ENCODE measurements around the gene TAS1R2. TPM values are rescaled to one million over a fixed set of nuclear protein-coding genes. Genes with fewer than 3 reads are reported as not detected.
A peak's percentile ranks its signal among the peaks of the same experiment; 100 is the strongest.

The TAS1R2 gene
- total and polyA plus RNA-seq, 4 donors: not detected

DNA sequence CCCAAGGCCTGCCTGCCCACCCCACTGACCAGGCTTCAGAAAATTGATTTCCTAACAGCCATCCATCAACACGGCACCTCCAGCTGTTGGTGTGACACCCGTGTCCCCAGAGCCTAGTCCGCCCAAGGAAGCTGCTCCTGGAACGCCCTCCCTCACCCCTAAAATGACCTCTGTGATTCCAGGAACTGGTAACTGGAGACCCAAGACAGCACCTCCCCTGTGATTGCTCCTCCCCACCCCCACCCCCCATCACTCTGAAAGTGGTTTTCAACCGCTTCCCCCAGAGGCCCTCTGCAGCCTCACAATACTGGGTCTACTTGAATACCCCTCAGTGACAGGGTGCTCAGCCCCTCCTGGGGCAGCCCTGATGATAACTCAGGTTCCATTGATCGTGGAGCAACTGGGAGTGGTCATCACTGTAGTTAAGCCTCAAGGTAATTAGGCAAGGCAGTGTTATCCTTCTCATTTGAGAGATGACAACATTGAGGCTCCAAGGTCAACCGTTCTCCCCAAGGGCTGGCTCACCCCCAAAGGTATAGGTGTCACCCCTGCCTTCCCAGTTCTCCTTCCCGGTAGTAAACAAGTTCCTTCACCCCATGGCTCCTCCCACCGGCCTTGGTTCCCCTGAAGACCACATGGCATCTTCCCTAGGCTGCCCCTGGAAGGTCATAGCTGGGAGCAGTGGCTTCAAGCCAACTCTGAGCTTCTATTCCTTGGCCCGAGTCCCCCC lies 52.0 kb downstream of the TAS1R2 start:
- Histone ChIP-seq H3K27ac (ENCODE audit: low read depth, low read length) (no peak overlapping the region), H3K27me3 (ENCODE audit: control insufficient read depth, insufficient read depth, low read length) (peaks cover 4% of the 10 kb centered on the region), H3K4me3 (ENCODE audit: low read depth, low read length) (no peak overlapping the region), H3K4me1 (ENCODE audit: control insufficient read depth, insufficient read depth, low read length) (peaks cover 21% of the 10 kb centered on the region), H3K36me3 (ENCODE audit: control insufficient read depth, insufficient read depth, low read length) (no peaks in the 10 kb centered on the region), H3K9me3 (ENCODE audit: control insufficient read depth, insufficient read depth, low read length) (no peaks in the 10 kb centered on the region)
- DNase-seq (ENCODE audit: low read depth in 4 of 6, low spot score in 6 of 6): no peak
- WGBS (ENCODE audit: insufficient coverage): 80% methylated on average over 8 of the region's 10 CpGs

DNA sequence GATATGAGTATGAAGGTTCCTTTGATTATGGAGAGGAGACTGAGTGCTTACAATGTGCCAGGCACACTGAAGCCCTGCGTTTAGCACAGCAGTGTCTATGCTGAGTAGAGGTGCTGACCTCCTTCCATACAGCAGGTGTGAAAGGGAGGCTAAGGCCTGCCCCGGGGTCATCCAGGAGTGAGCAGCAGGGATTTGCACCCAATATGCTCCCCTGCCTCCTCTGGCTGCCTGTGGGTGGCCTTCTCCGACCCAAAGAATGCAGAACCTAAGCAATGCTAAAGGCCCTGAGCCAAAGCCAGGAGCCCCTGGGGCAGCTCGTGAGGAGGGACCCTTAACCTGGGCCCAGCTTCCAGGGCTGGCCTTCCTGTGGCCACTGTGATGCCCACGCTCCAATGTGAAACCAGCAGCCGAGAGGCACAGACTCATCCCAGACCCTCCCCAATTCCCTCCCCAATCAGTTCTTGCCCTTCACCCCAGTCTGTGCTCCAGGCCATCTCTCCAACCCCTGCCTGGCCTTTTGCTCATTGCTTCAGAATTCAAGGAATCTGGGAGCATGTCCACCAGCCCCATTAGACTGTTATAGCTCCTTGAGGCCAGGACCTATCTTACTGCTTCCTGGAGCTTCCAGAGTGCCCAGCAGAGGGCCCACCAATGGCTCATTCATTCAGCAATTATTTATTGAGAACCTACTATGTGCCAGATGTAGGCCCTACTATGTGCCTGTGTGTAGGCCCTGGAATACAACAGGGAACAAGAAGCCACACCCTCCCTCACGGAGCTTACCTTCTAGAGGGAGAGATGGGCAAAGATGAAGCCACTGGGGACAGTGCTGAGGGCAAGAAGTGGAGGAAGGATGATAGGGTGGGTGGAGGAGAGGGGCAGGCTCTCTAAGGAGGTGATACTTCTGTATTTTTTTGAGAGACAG lies 53.3 kb downstream of the TAS1R2 start:
- H3K4me1 ChIP-seq (ENCODE audit: control insufficient read depth, insufficient read depth, low read length): peaks cover 21% of the 10 kb centered on the region
- no peak overlapping the region for H3K4me3 ChIP-seq (ENCODE audit: low read depth, low read length)
- WGBS (ENCODE audit: insufficient coverage): 76% methylated on average over 6 of the region's 7 CpGs
- H3K27me3 ChIP-seq (ENCODE audit: control insufficient read depth, insufficient read depth, low read length): peaks cover 4% of the 10 kb centered on the region
- no peaks in the 10 kb centered on the region for H3K36me3 ChIP-seq (ENCODE audit: control insufficient read depth, insufficient read depth, low read length)
- H3K9me3 ChIP-seq (ENCODE audit: control insufficient read depth, insufficient read depth, low read length): no peaks in the 10 kb centered on the region
- no peak overlapping the region for H3K27ac ChIP-seq (ENCODE audit: low read depth, low read length)
- DNase-seq (ENCODE audit: low read depth in 4 of 6, low spot score in 6 of 6): no peak

DNA sequence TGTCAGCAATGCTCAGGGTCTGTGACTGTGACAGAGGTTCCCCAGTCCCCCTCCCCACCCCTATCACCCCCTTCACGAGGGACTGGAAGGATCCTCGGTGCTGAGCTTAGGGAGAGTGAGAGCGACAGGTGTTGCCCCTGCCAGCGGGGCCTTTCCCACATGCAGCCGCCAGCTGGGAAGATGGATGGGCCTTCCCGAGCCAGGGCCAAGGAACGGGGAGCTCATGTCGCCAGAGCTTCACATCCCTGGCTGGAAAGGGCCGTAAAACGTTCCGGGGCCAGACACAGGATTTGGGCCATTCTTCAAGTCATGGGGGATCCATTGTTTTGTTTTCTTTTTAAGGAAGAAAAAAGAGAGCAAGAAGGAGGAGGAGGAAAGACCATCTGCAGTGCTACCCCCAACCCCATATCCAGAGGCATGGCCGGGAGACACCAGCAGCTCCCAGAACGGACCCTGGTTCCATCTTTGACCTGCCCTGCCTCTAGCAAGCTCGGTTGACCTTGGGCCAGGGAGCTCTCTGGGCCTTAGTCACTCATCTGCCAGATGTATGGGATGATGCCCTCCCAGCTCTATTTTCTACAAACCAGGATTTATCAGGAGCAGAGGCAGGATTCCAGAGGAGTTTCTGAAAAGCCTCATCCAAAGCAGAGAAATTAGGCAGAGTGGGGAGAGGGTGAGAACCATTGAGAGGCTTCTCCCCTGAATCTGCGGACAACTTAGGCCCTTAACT lies 54.1 kb downstream of the TAS1R2 start:
- peaks cover 21% of the 10 kb centered on the region for H3K4me1 ChIP-seq (ENCODE audit: control insufficient read depth, insufficient read depth, low read length)
- 25% methylated on average over 12 of the region's 15 CpGs for WGBS (ENCODE audit: insufficient coverage)
- peak in 2 of 6 donors; percentile 27 to 58 for DNase-seq (ENCODE audit: low read depth in 4 of 6, low spot score in 6 of 6)

GRCh38 chr1:18803851-18804250 lies 55.6 kb downstream of the TAS1R2 start:
- H3K4me1 ChIP-seq (ENCODE audit: control insufficient read depth, insufficient read depth, low read length): peaks cover 21% of the 10 kb centered on the region
- no peak overlapping the region for H3K27ac ChIP-seq (ENCODE audit: low read depth, low read length)
- no peak overlapping the region for H3K4me3 ChIP-seq (ENCODE audit: low read depth, low read length)
- peaks cover 4% of the 10 kb centered on the region for H3K27me3 ChIP-seq (ENCODE audit: control insufficient read depth, insufficient read depth, low read length)
- H3K36me3 ChIP-seq (ENCODE audit: control insufficient read depth, insufficient read depth, low read length): no peaks in the 10 kb centered on the region
- no peaks in the 10 kb centered on the region for H3K9me3 ChIP-seq (ENCODE audit: control insufficient read depth, insufficient read depth, low read length)
- WGBS (ENCODE audit: insufficient coverage): 47% methylated on average over 10 of the region's 10 CpGs
- peak in 1 of 6 donors; percentile 38 for DNase-seq (ENCODE audit: low read depth in 4 of 6, low spot score in 6 of 6)

More for the DNA sequence above, 54.1 kb downstream of the TAS1R2 start:
- H3K36me3 ChIP-seq (ENCODE audit: control insufficient read depth, insufficient read depth, low read length): no peaks in the 10 kb centered on the region
- peaks cover 4% of the 10 kb centered on the region for H3K27me3 ChIP-seq (ENCODE audit: control insufficient read depth, insufficient read depth, low read length)
- no peaks in the 10 kb centered on the region for H3K9me3 ChIP-seq (ENCODE audit: control insufficient read depth, insufficient read depth, low read length)
- H3K4me3 ChIP-seq (ENCODE audit: low read depth, low read length): no peak overlapping the region
- no peak overlapping the region for H3K27ac ChIP-seq (ENCODE audit: low read depth, low read length)

GRCh38 chr1:18803151-18803791 lies 56.2 kb downstream of the TAS1R2 start:
- Histone ChIP-seq H3K9me3 (ENCODE audit: control insufficient read depth, insufficient read depth, low read length) (no peaks in the 10 kb centered on the region), H3K4me1 (ENCODE audit: control insufficient read depth, insufficient read depth, low read length) (peaks cover 21% of the 10 kb centered on the region), H3K27me3 (ENCODE audit: control insufficient read depth, insufficient read depth, low read length) (peaks cover 4% of the 10 kb centered on the region), H3K4me3 (ENCODE audit: low read depth, low read length) (no peak overlapping the region), H3K27ac (ENCODE audit: low read depth, low read length) (no peak overlapping the region), H3K36me3 (ENCODE audit: control insufficient read depth, insufficient read depth, low read length) (no peaks in the 10 kb centered on the region)
- 56% methylated on average over 10 of the region's 13 CpGs for WGBS (ENCODE audit: insufficient coverage)
- peak in 1 of 6 donors; percentile 80 for DNase-seq (ENCODE audit: low read depth in 4 of 6, low spot score in 6 of 6)

DNA sequence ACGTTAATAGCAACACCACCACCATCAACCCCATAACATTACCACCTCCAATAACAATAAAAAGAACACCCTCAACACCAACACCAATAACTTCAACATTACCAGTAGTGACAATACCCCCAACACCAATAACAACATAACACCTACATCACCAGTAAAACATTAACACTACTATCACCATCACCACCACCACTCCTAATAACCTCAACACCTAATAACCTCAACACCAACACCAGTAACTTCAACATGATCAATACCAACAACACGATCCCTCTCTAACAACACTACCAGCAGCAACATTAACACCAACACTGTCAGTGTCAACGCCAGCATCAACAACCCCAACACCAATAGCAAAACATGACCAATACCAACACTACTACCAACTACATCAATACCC lies 57.2 kb downstream of the TAS1R2 start:
- H3K9me3 ChIP-seq (ENCODE audit: control insufficient read depth, insufficient read depth, low read length): no peaks in the 10 kb centered on the region
- no peak overlapping the region for H3K4me3 ChIP-seq (ENCODE audit: low read depth, low read length)
- DNase-seq (ENCODE audit: low read depth in 4 of 6, low spot score in 6 of 6): no peak
- peaks cover 21% of the 10 kb centered on the region for H3K4me1 ChIP-seq (ENCODE audit: control insufficient read depth, insufficient read depth, low read length)
- 90% methylated on average over 3 of the region's 3 CpGs for WGBS (ENCODE audit: insufficient coverage)
- no peak overlapping the region for H3K27ac ChIP-seq (ENCODE audit: low read depth, low read length)
- peaks cover 4% of the 10 kb centered on the region for H3K27me3 ChIP-seq (ENCODE audit: control insufficient read depth, insufficient read depth, low read length)
- H3K36me3 ChIP-seq (ENCODE audit: control insufficient read depth, insufficient read depth, low read length): no peaks in the 10 kb centered on the region

DNA sequence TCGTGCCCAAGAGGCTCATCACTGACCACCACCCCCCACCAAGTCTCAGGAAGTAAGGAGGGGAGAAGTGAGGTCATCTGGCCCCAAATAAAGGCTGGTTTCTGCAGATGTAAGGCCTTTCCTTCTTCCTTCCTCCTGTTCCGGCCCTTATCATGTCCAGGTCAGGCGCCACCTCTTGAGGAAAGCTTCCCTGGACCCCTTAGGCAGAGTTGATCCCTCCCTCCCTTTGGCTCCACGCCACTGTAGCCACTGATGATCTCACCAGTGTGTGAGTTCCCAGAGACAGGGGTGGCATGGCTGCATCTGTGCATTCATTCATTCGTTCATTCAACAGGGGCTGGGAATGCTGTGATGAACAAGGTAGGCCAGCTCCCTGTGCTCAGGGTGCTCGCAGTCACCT lies 59.2 kb downstream of the TAS1R2 start:
- Histone ChIP-seq H3K4me1 (ENCODE audit: control insufficient read depth, insufficient read depth, low read length) (peaks cover 14% of the 10 kb centered on the region), H3K27me3 (ENCODE audit: control insufficient read depth, insufficient read depth, low read length) (peaks cover 4% of the 10 kb centered on the region), H3K9me3 (ENCODE audit: control insufficient read depth, insufficient read depth, low read length) (no peaks in the 10 kb centered on the region), H3K27ac (ENCODE audit: low read depth, low read length) (no peak overlapping the region), H3K36me3 (ENCODE audit: control insufficient read depth, insufficient read depth, low read length) (no peaks in the 10 kb centered on the region), H3K4me3 (ENCODE audit: low read depth, low read length) (no peak overlapping the region)
- WGBS (ENCODE audit: insufficient coverage): 81% methylated on average over 3 of the region's 6 CpGs
- no peak for DNase-seq (ENCODE audit: low read depth in 4 of 6, low spot score in 6 of 6)

DNA sequence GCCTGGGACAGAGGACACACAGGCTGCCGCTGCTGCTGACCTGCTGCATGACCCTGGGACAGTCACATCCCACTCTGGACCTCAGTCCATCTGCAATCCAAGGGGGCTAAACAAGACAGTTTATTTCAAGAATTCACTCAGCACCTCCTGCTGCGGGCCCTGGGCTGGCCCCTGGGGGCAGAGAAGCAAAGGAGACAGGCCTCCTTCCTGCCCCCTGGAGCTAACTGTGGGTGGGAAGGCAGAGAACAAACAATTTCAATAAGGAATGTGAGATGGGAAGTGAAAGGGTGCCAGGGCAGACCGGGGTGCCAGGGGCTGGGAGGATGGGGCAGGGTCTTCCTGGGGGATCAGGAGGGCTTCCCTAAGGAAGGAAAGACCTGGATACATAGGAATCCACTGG lies 60.0 kb downstream of the TAS1R2 start:
- H3K9me3 ChIP-seq (ENCODE audit: control insufficient read depth, insufficient read depth, low read length): no peaks in the 10 kb centered on the region

GRCh38 chr1:18798946-18799345 lies 60.5 kb downstream of the TAS1R2 start:
- H3K27ac ChIP-seq (ENCODE audit: low read depth, low read length): no peak overlapping the region
- no peak for DNase-seq (ENCODE audit: low read depth in 4 of 6, low spot score in 6 of 6)
- H3K9me3 ChIP-seq (ENCODE audit: control insufficient read depth, insufficient read depth, low read length): no peaks in the 10 kb centered on the region
- 88% methylated on average over 4 of the region's 6 CpGs for WGBS (ENCODE audit: insufficient coverage)
- no peaks in the 10 kb centered on the region for H3K36me3 ChIP-seq (ENCODE audit: control insufficient read depth, insufficient read depth, low read length)
- no peak overlapping the region for H3K4me3 ChIP-seq (ENCODE audit: low read depth, low read length)
- H3K27me3 ChIP-seq (ENCODE audit: control insufficient read depth, insufficient read depth, low read length): peaks cover under 1% of the 10 kb centered on the region
- peaks cover 8% of the 10 kb centered on the region for H3K4me1 ChIP-seq (ENCODE audit: control insufficient read depth, insufficient read depth, low read length)

More for the DNA sequence above, 60.0 kb downstream of the TAS1R2 start:
- Histone ChIP-seq H3K27me3 (ENCODE audit: control insufficient read depth, insufficient read depth, low read length) (peaks cover 4% of the 10 kb centered on the region), H3K4me3 (ENCODE audit: low read depth, low read length) (no peak overlapping the region), H3K4me1 (ENCODE audit: control insufficient read depth, insufficient read depth, low read length) (peaks cover 11% of the 10 kb centered on the region), H3K27ac (ENCODE audit: low read depth, low read length) (no peak overlapping the region), H3K36me3 (ENCODE audit: control insufficient read depth, insufficient read depth, low read length) (no peaks in the 10 kb centered on the region)
- no peak for DNase-seq (ENCODE audit: low read depth in 4 of 6, low spot score in 6 of 6)
- 80% methylated on average over 2 of the region's 3 CpGs for WGBS (ENCODE audit: insufficient coverage)

Data from spinal cord (tissue), 10 donors.